ENCODE data around the gene ZCCHC8.

DNA sequence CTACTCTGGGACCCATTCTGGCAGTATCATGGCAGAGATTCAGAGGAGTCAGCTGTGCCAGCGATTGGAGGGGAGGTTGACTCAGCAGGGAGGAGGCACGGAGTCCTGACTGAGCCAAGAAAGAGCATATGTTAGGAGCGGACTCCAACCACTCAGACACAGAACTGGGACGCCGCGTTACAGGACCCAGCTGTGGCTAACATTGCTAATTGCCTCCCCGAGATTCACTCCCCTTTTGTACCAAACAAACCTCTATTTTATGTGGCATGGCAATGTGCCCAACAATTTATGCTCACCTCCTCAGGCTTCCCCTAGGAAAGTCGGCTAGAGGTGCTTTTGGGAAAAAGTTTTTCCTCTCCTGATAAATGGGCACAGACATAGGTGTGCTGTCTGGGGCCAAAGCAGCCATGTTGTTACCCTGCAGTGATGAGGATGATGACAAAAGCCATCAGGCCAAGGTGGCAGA lies 63.0 kb downstream of the ZCCHC8 start:
- TF ChIP-seq, protein P1, sequence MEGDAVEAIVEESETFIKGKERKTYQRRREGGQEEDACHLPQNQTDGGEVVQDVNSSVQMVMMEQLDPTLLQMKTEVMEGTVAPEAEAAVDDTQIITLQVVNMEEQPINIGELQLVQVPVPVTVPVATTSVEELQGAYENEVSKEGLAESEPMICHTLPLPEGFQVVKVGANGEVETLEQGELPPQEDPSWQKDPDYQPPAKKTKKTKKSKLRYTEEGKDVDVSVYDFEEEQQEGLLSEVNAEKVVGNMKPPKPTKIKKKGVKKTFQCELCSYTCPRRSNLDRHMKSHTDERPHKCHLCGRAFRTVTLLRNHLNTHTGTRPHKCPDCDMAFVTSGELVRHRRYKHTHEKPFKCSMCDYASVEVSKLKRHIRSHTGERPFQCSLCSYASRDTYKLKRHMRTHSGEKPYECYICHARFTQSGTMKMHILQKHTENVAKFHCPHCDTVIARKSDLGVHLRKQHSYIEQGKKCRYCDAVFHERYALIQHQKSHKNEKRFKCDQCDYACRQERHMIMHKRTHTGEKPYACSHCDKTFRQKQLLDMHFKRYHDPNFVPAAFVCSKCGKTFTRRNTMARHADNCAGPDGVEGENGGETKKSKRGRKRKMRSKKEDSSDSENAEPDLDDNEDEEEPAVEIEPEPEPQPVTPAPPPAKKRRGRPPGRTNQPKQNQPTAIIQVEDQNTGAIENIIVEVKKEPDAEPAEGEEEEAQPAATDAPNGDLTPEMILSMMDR (IDR thresholded peaks at IDR 0.05 in 4 of 5, conservative IDR thresholded peaks at IDR 0.05 in 1 of 5) = no peak
- peak; percentile 54 to 59 for TF ChIP-seq POLR2A (IDR thresholded peaks at IDR 0.05)
